GM12874 (cell line): ENCODE measurements around the gene CCDC184.

Experiments
- CTCF ChIP-seq: IDR thresholded peaks from 2 replicates; pipeline ENCODE4 v1.5.1; 2011; ENCODE audit warnings: low read depth, mild to moderate bottlenecking, control low read depth, low read length, moderate library complexity; ENCODE audit not compliant: insufficient read depth

CCDC184 gene

GRCh38 chr12:48219631-48220030 lies 36.2 kb downstream of the CCDC184 start:
- no peak for TF ChIP-seq CTCF

GRCh38 chr12:48220701-48221100 lies 37.3 kb downstream of the CCDC184 start:
- no peak for TF ChIP-seq CTCF

GRCh38 chr12:48221645-48222044 lies 38.2 kb downstream of the CCDC184 start:
- no peak for TF ChIP-seq CTCF
